ENCODE measurements around the gene RBFOX2.

The RBFOX2 gene

GRCh38 chr22:35735542-35735941 lies 293.1 kb downstream of the RBFOX2 start:
- TF ChIP-seq MAX (IDR thresholded peaks at IDR 0.05) (no peak), CREB1 (IDR thresholded peaks at IDR 0.05; ENCODE audit: low read depth) (no peak), YY1 (IDR thresholded peaks at IDR 0.05; ENCODE audit: low read depth) (no peak), REST (IDR thresholded peaks at IDR 0.05; ENCODE audit: low read depth) (no peak), NFIC (IDR thresholded peaks at IDR 0.05) (no peak), USF1 (IDR thresholded peaks at IDR 0.05) (no peak)

GRCh38 chr22:35734517-35734827 lies 294.2 kb downstream of the RBFOX2 start:
- TF ChIP-seq NFIC (IDR thresholded peaks at IDR 0.05) (no peak), TAF1 (IDR thresholded peaks at IDR 0.05; ENCODE audit: low read depth) (no peak), EGR1 (IDR thresholded peaks at IDR 0.05) (no peak), TEAD4 (IDR thresholded peaks at IDR 0.05) (no peak), TCF12 (IDR thresholded peaks at IDR 0.05; ENCODE audit: low read depth) (no peak), FOXM1 (IDR thresholded peaks at IDR 0.05; ENCODE audit: borderline replicate concordance, low read depth) (no peak), RAD21 (IDR thresholded peaks at IDR 0.05; ENCODE audit: low read depth) (no peak), REST (IDR thresholded peaks at IDR 0.05; ENCODE audit: low read depth) (no peak), USF1 (IDR thresholded peaks at IDR 0.05) (no peak)

- TF ChIP-seq NFIC (IDR thresholded peaks at IDR 0.05) (no peak), USF1 (IDR thresholded peaks at IDR 0.05) (no peak), FOXM1 (IDR thresholded peaks at IDR 0.05; ENCODE audit: borderline replicate concordance, low read depth) (no peak), EP300 (IDR thresholded peaks at IDR 0.05; ENCODE audit: borderline replicate concordance) (no peak), CREB1 (IDR thresholded peaks at IDR 0.05; ENCODE audit: low read depth) (no peak), REST (IDR thresholded peaks at IDR 0.05; ENCODE audit: low read depth) (no peak), TAF1 (IDR thresholded peaks at IDR 0.05; ENCODE audit: low read depth) (no peak)
These were observed 294.7 kb downstream of the RBFOX2 start for GRCh38 chr22:35733791-35734516.

- TF ChIP-seq RAD21 (IDR thresholded peaks at IDR 0.05; ENCODE audit: low read depth), result no peak
- TF ChIP-seq REST (IDR thresholded peaks at IDR 0.05; ENCODE audit: low read depth), result no peak
- TF ChIP-seq MAX (IDR thresholded peaks at IDR 0.05), result no peak
- no peak for TF ChIP-seq EGR1 (IDR thresholded peaks at IDR 0.05)
- no peak for TF ChIP-seq TCF12 (IDR thresholded peaks at IDR 0.05; ENCODE audit: low read depth)
- no peak for TF ChIP-seq CEBPB (IDR thresholded peaks at IDR 0.05)
- TF ChIP-seq FOXM1 (IDR thresholded peaks at IDR 0.05; ENCODE audit: borderline replicate concordance, low read depth), result no peak
- no peak for TF ChIP-seq ZBTB7A (IDR thresholded peaks at IDR 0.05; ENCODE audit: low read depth)
- no peak for TF ChIP-seq USF1 (IDR thresholded peaks at IDR 0.05)
- TF ChIP-seq TEAD4 (IDR thresholded peaks at IDR 0.05), result no peak
- no peak for TF ChIP-seq CREB1 (IDR thresholded peaks at IDR 0.05; ENCODE audit: low read depth)
These were observed 295.6 kb downstream of the RBFOX2 start for GRCh38 chr22:35733036-35733435.

All from Ishikawa (cell line).